ENCODE data around the gene ZNF454.

Gene ZNF454

DNA sequence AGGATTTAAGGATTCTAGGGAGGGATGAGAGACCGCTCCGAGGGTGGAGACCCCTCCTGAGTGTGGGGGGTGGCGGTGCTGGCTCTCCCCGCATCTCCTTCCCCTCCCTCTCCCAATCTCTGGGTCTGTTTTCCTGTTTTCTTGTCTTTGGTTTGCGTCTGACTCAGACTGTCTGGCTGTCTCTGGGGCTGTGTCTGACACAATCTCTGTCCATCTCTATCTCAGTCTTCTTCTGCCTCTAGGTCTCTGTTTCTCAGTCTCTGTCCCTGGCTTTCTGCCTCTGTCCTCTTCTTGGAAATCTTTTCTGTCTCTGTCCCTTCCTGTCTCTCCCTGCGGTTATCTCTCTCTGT, 54.3 kb downstream of the ZNF454 start:
- Histone ChIP-seq H3K4me3 (replicated peaks; ENCODE audit: low read depth, low read length) (no peak overlapping the region), H3K27me3 (replicated peaks; ENCODE audit: control insufficient read depth, insufficient read depth, low read length) (no peaks in the 10 kb centered on the region), H3K36me3 (ENCODE audit: control insufficient read depth, insufficient read depth, low read length) (no peaks in the 10 kb centered on the region)
- TF ChIP-seq, protein P1, sequence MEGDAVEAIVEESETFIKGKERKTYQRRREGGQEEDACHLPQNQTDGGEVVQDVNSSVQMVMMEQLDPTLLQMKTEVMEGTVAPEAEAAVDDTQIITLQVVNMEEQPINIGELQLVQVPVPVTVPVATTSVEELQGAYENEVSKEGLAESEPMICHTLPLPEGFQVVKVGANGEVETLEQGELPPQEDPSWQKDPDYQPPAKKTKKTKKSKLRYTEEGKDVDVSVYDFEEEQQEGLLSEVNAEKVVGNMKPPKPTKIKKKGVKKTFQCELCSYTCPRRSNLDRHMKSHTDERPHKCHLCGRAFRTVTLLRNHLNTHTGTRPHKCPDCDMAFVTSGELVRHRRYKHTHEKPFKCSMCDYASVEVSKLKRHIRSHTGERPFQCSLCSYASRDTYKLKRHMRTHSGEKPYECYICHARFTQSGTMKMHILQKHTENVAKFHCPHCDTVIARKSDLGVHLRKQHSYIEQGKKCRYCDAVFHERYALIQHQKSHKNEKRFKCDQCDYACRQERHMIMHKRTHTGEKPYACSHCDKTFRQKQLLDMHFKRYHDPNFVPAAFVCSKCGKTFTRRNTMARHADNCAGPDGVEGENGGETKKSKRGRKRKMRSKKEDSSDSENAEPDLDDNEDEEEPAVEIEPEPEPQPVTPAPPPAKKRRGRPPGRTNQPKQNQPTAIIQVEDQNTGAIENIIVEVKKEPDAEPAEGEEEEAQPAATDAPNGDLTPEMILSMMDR (IDR thresholded peaks at IDR 0.05; ENCODE audit: insufficient read depth, low read length, poor library complexity, severe bottlenecking), result no peak
- no peak for DNase-seq (ENCODE audit: extremely low read depth, insufficient read length)

DNA sequence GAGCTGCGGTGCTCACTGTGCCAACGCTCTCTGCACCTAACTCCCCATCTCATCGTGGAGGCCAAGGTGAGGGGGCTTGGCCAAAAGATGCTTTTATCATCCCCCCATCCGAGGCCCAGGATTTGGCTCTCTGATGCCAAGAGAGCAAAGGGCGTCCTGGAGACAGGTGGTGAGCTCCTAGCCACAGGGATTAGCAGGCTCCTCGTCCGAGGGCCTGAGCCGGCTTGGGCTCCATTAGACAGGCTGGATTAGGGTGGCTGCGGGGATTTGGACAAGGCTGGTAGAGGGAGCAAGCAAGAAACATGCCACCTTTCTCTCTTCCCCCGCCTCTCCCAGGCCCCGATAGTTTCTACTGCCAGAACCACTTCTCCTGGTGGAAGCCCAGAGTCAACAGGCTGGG, 55.2 kb downstream of the ZNF454 start:
- no peaks in the 10 kb centered on the region for H3K27me3 ChIP-seq (replicated peaks; ENCODE audit: control insufficient read depth, insufficient read depth, low read length)
- H3K36me3 ChIP-seq (ENCODE audit: control insufficient read depth, insufficient read depth, low read length), result no peaks in the 10 kb centered on the region
- TF ChIP-seq, protein P1 (IDR thresholded peaks at IDR 0.05; ENCODE audit: insufficient read depth, low read length, poor library complexity, severe bottlenecking), result no peak
- H3K4me3 ChIP-seq (replicated peaks; ENCODE audit: low read depth, low read length), result no peak overlapping the region
- DNase-seq (ENCODE audit: extremely low read depth, insufficient read length), result no peak

DNA sequence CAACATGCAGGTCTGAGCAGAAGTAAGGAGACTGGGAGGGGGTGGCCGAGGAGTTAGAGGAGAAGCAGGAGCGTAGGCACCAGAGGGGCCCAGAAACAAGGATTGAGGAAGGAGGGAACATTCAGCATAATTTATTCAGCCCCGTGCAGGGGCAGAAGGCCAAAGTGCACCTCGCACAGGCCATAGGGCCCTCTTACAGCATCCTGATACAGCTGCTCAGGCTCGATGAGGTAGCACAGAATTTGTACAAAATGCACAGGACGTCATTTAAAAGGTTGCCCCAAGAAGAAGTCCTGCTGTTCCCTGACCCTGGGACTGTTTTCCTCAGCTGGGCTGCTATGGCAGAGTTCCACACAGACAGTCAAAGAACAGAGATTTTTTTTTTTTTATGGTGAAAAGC, 56.2 kb downstream of the ZNF454 start:
- TF ChIP-seq, protein P1 (IDR thresholded peaks at IDR 0.05; ENCODE audit: insufficient read depth, low read length, poor library complexity, severe bottlenecking), result no peak
- Histone ChIP-seq H3K4me3 (replicated peaks; ENCODE audit: low read depth, low read length) (no peak overlapping the region), H3K36me3 (ENCODE audit: control insufficient read depth, insufficient read depth, low read length) (no peaks in the 10 kb centered on the region), H3K27me3 (replicated peaks; ENCODE audit: control insufficient read depth, insufficient read depth, low read length) (no peaks in the 10 kb centered on the region)
- no peak for DNase-seq (ENCODE audit: extremely low read depth, insufficient read length)

DNA sequence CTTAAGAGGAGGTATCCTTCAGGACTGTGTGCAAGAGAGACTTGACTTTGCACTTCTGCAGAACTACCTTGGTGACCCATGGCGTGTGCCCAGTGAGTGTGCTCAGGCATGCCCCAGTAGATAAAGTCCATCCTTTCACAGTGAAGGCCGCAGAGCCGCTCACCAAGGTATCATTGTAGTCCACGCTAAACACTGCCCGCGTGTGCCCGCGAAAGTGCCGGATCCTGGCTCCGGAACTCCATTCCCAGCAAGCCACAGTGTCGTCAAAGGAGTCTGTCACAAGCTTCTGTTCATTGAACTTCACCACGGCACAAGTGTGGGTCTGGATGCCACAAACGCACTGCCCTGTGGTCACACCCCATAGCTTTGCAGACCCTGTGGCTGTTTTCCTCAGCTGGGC, 57.4 kb downstream of the ZNF454 start:
- Histone ChIP-seq H3K27me3 (replicated peaks; ENCODE audit: control insufficient read depth, insufficient read depth, low read length) (no peaks in the 10 kb centered on the region), H3K36me3 (ENCODE audit: control insufficient read depth, insufficient read depth, low read length) (no peaks in the 10 kb centered on the region), H3K4me3 (replicated peaks; ENCODE audit: low read depth, low read length) (no peak overlapping the region)
- TF ChIP-seq, protein P1 (IDR thresholded peaks at IDR 0.05; ENCODE audit: insufficient read depth, low read length, poor library complexity, severe bottlenecking), result no peak
- no peak for DNase-seq (ENCODE audit: extremely low read depth, insufficient read length)

DNA sequence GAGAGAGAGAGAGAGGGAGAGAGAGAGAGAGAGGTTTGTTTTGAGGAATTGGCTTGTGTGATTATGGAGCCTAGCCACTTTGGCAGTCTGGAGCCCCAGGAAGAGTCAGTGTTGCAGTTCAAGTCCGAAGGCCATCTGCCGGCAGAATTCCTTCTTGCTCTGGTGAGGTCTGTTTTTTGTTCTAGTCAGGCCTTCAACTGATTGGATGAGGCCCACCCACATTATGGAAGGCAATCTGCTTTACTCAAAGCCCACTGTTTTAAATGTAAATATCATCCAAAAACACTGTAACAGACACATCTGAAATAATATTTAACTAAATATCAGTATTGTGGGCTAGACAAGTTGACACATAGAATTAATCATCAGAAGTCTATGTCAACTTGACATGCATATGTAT, 65.6 kb downstream of the ZNF454 start:
- Histone ChIP-seq H3K4me3 (replicated peaks; ENCODE audit: low read depth, low read length) (no peak overlapping the region), H3K27me3 (replicated peaks; ENCODE audit: control insufficient read depth, insufficient read depth, low read length) (no peaks in the 10 kb centered on the region), H3K36me3 (ENCODE audit: control insufficient read depth, insufficient read depth, low read length) (no peaks in the 10 kb centered on the region)
- TF ChIP-seq, protein P1 (IDR thresholded peaks at IDR 0.05; ENCODE audit: insufficient read depth, low read length, poor library complexity, severe bottlenecking), result no peak
- no peak for DNase-seq (ENCODE audit: extremely low read depth, insufficient read length)

DNA sequence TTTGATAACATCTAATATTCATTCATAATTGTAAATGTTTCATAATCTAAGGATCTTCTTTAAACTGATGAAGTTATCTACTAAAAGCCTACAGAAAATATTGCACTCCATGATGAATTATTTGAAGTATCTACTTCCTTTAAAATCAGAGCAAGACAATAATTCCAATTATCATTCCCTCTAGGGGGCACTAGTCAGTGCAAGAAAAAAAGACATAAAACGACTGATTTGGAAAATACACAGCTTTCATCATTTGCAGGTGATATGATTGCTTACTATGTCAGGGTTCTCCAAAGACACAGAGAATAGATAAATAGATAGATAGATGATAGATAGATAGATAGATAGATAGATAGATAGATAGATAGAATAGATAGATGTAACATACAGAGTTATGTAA, 67.7 kb downstream of the ZNF454 start:
- Histone ChIP-seq H3K27me3 (replicated peaks; ENCODE audit: control insufficient read depth, insufficient read depth, low read length) (no peaks in the 10 kb centered on the region), H3K4me3 (replicated peaks; ENCODE audit: low read depth, low read length) (no peak overlapping the region), H3K36me3 (ENCODE audit: control insufficient read depth, insufficient read depth, low read length) (no peaks in the 10 kb centered on the region)
- DNase-seq (ENCODE audit: extremely low read depth, insufficient read length), result no peak
- TF ChIP-seq, protein P1 (IDR thresholded peaks at IDR 0.05; ENCODE audit: insufficient read depth, low read length, poor library complexity, severe bottlenecking), result no peak
